Measurements from ENCODE around the gene USP34. TPM values are rescaled to one million over a fixed set of nuclear protein-coding genes. Genes with fewer than 3 reads are reported as not detected.

USP34 gene
- total and polyA plus RNA-seq, 4 donors: 13.4 to 82.7 (median 51.1) TPM

GRCh38 chr2:61233581-61233980 lies 237.3 kb downstream of the USP34 start:
- no peak overlapping the region for H3K27ac ChIP-seq (ENCODE audit: low read depth in 1 of 2, low read length in 2 of 2)
- no peaks in the 10 kb centered on the region for H3K4me1 ChIP-seq (ENCODE audit: control insufficient read depth in 4 of 4, insufficient read depth in 4 of 4, low read length in 3 of 4)
- peaks cover 6 to 45% (median 34%) of the 10 kb centered on the region in 4 donors for H3K36me3 ChIP-seq (ENCODE audit: control insufficient read depth in 4 of 4, insufficient read depth in 3 of 4, low read depth in 1 of 4, low read length in 3 of 4)
- H3K27me3 ChIP-seq (ENCODE audit: control insufficient read depth in 4 of 4, insufficient read depth in 4 of 4, low read length in 3 of 4): no peaks in the 10 kb centered on the region
- TF ChIP-seq TAF1 (conservative IDR thresholded peaks at IDR 0.05): no peak
- no peak for TF ChIP-seq REST (IDR thresholded peaks at IDR 0.05)
- no peak for TF ChIP-seq MAX (IDR thresholded peaks at IDR 0.05)
- TF ChIP-seq EGR1 (IDR thresholded peaks at IDR 0.05; ENCODE audit: low read depth in 2 of 2): no peak
- no peak for TF ChIP-seq ATF3 (IDR thresholded peaks at IDR 0.05)
- WGBS: 96% methylated on average over 1 of the region's 1 CpG
- DNase-seq (ENCODE audit: low spot score): no peak
- no peak overlapping the region for H3K4me3 ChIP-seq (ENCODE audit: low read depth in 1 of 3, low read length in 3 of 3)
- H3K9ac ChIP-seq (ENCODE audit: low read depth in 1 of 2, low read length in 2 of 2): no peak overlapping the region
- no peaks in the 10 kb centered on the region for H3K9me3 ChIP-seq (ENCODE audit: control insufficient read depth in 4 of 4, low read length in 3 of 4)

- no peak for TF ChIP-seq REST (IDR thresholded peaks at IDR 0.05)
- TF ChIP-seq HNF4A (conservative IDR thresholded peaks at IDR 0.05): no peak
- no peak for TF ChIP-seq RXRA (IDR thresholded peaks at IDR 0.05)
- TF ChIP-seq FOXA1 (IDR thresholded peaks at IDR 0.05): no peak
- no peak for TF ChIP-seq ZBTB33 (IDR thresholded peaks at IDR 0.05)
- TF ChIP-seq ATF3 (IDR thresholded peaks at IDR 0.05): no peak
- TF ChIP-seq GABPA (IDR thresholded peaks at IDR 0.05 in 1 of 2, conservative IDR thresholded peaks at IDR 0.05 in 1 of 2): no peak
- TF ChIP-seq YY1 (IDR thresholded peaks at IDR 0.05): no peak
- no peak for TF ChIP-seq NR2F2 (IDR thresholded peaks at IDR 0.05)
- no peak for TF ChIP-seq RAD21 (IDR thresholded peaks at IDR 0.05)
- no peak for TF ChIP-seq JUND (IDR thresholded peaks at IDR 0.05)
- TF ChIP-seq EGR1 (IDR thresholded peaks at IDR 0.05; ENCODE audit: low read depth in 2 of 2): no peak
- TF ChIP-seq SP1 (IDR thresholded peaks at IDR 0.05): no peak
- no peak for TF ChIP-seq MAX (IDR thresholded peaks at IDR 0.05)
- no peak for TF ChIP-seq HNF4G (IDR thresholded peaks at IDR 0.05)
- TF ChIP-seq TAF1 (conservative IDR thresholded peaks at IDR 0.05): no peak
- Histone ChIP-seq H3K4me3 (ENCODE audit: low read depth in 1 of 3, low read length in 3 of 3) (no peak overlapping the region), H3K4me1 (ENCODE audit: control insufficient read depth in 4 of 4, insufficient read depth in 4 of 4, low read length in 3 of 4) (no peaks in the 10 kb centered on the region), H3K36me3 (ENCODE audit: control insufficient read depth in 4 of 4, insufficient read depth in 3 of 4, low read depth in 1 of 4, low read length in 3 of 4) (peaks cover 4 to 54% (median 40%) of the 10 kb centered on the region in 4 donors), H3K27me3 (ENCODE audit: control insufficient read depth in 4 of 4, insufficient read depth in 4 of 4, low read length in 3 of 4) (no peaks in the 10 kb centered on the region), H3K27ac (ENCODE audit: low read depth in 1 of 2, low read length in 2 of 2) (no peak overlapping the region), H3K9me3 (ENCODE audit: control insufficient read depth in 4 of 4, low read length in 3 of 4) (no peaks in the 10 kb centered on the region), H3K9ac (ENCODE audit: low read depth in 1 of 2, low read length in 2 of 2) (no peak overlapping the region)
- no peak for DNase-seq (ENCODE audit: low spot score)
- 98% methylated on average over 2 of the region's 2 CpGs for WGBS
Measured at GRCh38 chr2:61229936-61230335, 241.0 kb downstream of the USP34 start.

All from liver (tissue), 9 donors.